ENCODE results near the gene CRBN.

GRCh38 chr3:3126477-3127431, 52.7 kb downstream of the CRBN start, which contains the start of gene TRNT1:
- TF ChIP-seq CTCF (IDR thresholded peaks at IDR 0.05) (peak in 3 of 6 experiments; percentile 18 to 31 (median 28)), POLR2AphosphoS5 (IDR thresholded peaks at IDR 0.05) (peak; percentile 97 to 99)
